Measurements from ENCODE around the gene FLOT1.

- no peak for TF ChIP-seq CTCF (IDR thresholded peaks at IDR 0.05)
- no peak for TF ChIP-seq EZH2phosphoT487 (IDR thresholded peaks at IDR 0.05)
Measured at GRCh38 chr6:30683183-30683979, 59.1 kb downstream of the FLOT1 start.
